Stimulated activated CD8-positive, alpha-beta memory T cell treated with anti-CD3 and anti-CD28 coated beads, Interleukin-4, amount 100 ng/mL, for 48 hours (primary cell): ENCODE results near the gene SAMD8.
"Not testable (repeated sequence)": the region's sequence is repeated elsewhere in the genome, so short reads cannot be mapped to it uniquely, and the experiment has no call there.

Experiments used
- DNase-seq: peaks from one replicate; pipeline ENCODE4 v3.0.0-alpha.2; 2020

Gene SAMD8

GRCh38 chr10:75108684-75109458 lies 2.6 kb upstream of the SAMD8 start:
- DNase-seq, result no peak

GRCh38 chr10:75109459-75109778 lies 2.0 kb upstream of the SAMD8 start:
- no peak for DNase-seq

GRCh38 chr10:75110006-75110632 lies 1.3 kb upstream of the SAMD8 start:
- no peak for DNase-seq

DNA sequence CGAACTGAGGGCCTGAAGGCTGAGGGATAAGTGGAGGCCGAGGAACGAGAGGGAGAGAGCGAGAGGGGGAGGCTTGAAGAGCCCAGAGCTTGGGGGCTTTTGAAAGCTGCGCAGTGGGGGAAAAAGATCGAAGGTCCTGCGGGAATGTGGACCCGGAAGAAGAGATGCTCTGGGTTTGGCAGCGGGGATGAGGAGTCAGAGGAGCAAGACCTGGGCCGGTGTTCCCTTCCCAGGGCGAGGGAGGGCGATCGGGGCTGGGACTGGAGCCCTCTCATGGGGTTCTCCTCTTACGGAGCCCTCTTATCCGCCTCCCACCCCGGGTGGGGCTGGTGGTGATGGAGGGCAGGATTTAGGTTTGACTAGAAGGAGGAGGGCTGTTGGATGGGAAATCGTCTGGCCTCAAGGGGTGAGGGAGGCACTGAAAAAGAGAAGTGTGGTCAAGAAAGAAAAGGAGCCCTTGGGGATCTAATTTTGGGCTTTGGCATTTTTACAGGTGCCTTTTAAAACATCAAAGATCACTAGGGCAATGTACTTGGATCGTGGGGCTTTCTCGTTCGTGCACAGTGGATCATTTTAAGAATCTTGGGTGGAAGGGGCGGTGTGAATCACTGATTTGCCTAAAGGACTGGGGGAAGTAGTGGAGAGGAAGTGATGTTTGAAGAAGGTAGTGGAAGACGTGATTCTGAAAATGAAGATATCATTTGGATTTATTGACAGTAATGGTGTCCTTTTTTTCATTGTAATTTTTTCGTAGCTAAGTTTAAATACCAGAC lies 637 bp downstream of the SAMD8 start:
- DNase-seq, result peak; percentile 54

GRCh38 chr10:75115137-75115536 lies 3.7 kb downstream of the SAMD8 start:
- no peak for DNase-seq

- not testable (repeated sequence) for DNase-seq
Measured at GRCh38 chr10:75116941-75117775, 5.7 kb downstream of the SAMD8 start.

GRCh38 chr10:75117995-75118394 lies 6.5 kb downstream of the SAMD8 start:
- no peak for DNase-seq

GRCh38 chr10:75119444-75120066 lies 8.1 kb downstream of the SAMD8 start:
- not testable (repeated sequence) for DNase-seq

- DNase-seq, result no peak
Measured at GRCh38 chr10:75121322-75121721, 9.9 kb downstream of the SAMD8 start.

- no peak for DNase-seq
Measured at GRCh38 chr10:75122505-75122904, 11.0 kb downstream of the SAMD8 start.

GRCh38 chr10:75123088-75123682 lies 11.7 kb downstream of the SAMD8 start:
- no peak for DNase-seq

GRCh38 chr10:75126277-75126676 lies 14.8 kb downstream of the SAMD8 start:
- no peak for DNase-seq

DNA sequence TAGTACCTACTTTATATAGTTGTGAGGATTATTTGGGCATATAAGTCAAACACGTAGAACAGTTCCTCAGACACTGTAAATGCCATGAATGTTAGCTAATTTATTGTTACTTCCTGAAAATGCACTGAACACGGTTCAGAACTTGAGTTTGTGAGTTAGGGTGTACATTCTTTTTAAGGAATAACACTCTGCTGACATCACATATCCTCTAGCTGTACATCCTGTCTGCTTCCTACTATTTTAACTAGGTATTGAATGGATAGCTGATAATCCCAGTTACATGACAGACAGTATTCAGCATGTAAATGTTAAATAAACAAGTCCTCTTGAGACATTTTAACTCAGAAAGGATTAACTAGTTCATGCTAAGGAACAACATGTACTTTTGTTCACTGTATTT lies 16.0 kb downstream of the SAMD8 start:
- DNase-seq, result no peak

DNA sequence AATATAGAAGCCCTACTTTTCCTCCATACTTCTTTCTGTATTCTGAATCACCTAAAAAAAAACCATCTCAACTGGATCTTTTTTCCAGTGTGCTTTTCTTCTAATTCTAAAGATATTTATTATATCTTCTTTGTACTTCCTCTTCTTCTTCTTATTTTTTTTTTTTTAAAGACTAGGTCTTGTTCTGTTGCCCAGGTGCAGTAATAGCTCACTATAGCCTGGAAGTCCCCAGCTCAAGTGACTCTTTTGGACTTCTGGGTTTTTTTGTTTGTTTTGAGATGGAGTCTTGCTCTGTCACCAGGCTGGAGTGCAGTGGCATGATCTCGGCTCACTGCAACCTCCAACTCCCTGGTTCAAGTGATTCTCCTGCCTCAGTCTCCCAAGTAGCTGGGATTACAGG lies 17.5 kb downstream of the SAMD8 start:
- not testable (repeated sequence) for DNase-seq

- DNase-seq, result no peak
Measured at GRCh38 chr10:75129537-75129936, 18.1 kb downstream of the SAMD8 start.

DNA sequence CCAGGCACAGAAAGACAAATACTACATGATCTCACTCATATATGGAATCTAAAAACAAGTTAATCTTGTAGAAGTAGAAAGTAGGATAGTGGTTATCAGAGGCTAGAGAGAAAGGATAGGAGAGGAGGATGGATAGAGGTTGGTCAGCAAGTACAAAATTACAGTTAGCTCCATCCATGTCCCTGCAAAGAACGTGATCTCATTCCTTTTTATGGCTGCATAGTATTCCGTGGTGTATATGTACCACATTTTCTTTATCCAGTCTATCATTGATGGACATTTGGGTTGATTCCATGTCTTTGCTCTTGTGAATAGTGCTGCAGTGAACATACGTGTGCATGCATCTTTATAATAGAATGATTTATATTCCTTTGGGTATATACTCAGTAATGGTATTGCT lies 22.2 kb downstream of the SAMD8 start:
- not testable (repeated sequence) for DNase-seq

DNA sequence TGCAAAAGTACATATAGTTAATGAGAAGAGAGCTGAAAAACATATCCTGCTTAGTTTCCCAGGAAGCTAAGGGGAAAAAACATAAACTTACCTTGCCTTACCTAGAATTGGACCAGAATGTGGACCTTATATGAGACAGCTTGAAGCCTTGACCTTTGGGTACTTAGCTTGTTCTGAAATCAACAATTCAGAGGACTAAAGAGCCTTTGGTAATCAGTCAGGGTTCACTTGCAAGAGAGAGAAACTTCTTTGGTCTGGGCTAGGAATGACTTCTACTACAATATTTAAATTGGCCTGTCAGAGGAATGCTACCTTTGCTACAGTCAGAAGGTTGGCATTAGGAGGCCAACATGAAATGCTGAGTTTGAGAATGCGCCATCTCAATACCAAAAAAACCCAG lies 24.9 kb downstream of the SAMD8 start:
- no peak for DNase-seq

GRCh38 chr10:75137533-75138438 lies 26.3 kb downstream of the SAMD8 start:
- peak; percentile 39 for DNase-seq

GRCh38 chr10:75140246-75140645 lies 28.8 kb downstream of the SAMD8 start:
- no peak for DNase-seq

DNA sequence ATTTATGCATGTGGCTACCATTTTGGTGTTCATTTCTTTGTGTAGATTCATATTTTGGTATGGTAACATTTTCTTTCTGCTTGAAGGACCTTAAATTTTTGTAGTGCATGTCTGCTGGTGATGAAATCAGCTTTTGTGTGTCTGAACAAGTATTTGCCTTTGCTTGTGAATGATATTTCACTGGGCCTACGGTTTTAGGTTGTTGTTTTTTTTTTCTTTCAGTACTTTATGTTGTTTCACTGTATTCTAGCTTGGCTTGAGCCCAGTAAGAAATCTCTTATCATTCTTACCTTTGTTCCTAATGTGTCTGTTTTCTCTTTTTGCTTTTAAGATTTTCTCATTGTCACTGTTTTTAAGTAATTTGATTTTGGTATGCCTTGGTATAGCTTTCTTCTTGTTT lies 31.9 kb downstream of the SAMD8 start:
- DNase-seq, result no peak

GRCh38 chr10:75145590-75145989 lies 34.1 kb downstream of the SAMD8 start:
- DNase-seq, result no peak
